Panc1 (cell line): ENCODE data around the gene MIF4GD.

ENCODE experiments used
- POLR2AphosphoS5 ChIP-seq: IDR thresholded peaks from 2 replicates; pipeline ENCODE4 v1.6.1; 2012; ENCODE audit warnings: mild to moderate bottlenecking, low read depth, low read length, moderate library complexity
- TCF7L2 ChIP-seq: IDR thresholded peaks from 2 replicates; pipeline ENCODE4 v1.6.1; 2011; ENCODE audit warnings: mild to moderate bottlenecking, low read depth, low read length, inconsistent platforms

DNA sequence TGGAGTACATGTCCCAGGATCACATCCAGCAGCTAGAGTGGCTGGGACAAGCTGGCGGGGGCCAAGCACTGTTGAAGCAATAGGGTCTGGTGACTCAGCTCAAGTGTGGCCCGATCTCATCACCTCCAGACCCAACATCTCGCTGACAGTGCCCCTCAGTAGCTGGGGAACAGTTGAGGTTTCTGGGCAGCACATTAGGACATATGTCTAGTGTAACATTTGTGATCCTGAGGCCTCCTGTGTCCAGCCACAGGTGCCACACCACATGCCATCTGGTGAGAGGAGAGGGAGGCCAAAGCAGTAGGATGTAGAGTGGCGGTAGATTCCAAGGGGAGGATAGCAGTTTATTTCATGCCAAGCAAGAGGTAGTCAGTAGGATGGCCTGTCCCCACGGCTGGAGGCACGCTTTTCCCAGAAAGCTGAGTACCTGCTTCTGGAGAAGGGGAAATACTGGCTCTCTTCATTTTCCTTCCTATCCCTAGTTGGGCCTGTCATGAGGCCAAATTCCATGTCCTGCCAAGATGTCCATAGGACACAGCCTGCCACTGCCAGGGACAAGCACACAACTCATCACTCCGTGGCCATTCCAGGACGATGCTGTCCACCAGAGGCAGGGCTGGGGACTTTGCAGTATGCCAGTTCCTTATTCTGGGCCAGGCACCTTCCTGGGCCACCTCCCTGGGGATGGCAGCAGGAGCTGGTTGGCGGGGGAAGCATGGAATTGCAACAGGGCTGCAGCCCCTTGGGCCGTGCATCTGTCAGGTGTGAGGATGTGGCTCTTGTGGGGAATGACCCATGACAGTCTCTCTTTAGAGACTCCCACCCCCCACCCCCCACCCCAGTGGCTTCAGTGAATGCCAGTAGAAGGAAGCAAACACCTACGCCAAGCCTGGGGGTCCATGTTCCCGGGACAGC, 33.7 kb downstream of the MIF4GD start:
- TF ChIP-seq TCF7L2 = no peak
- peak; percentile 5; the same call in 1 of the 2 replicates for TF ChIP-seq POLR2AphosphoS5
